GM19023 (cell line): Measurements from ENCODE around the gene DUS2.
A peak's percentile ranks its signal among the peaks of the same experiment; 100 is the strongest.
"Not testable (repeated sequence)": the region's sequence is repeated elsewhere in the genome, so short reads cannot be mapped to it uniquely, and the experiment has no call there.

Source experiments
- ATAC-seq: cut with Tn5 transposase; IDR thresholded peaks from one replicate; pipeline ENCODE4 v1.9.1; 2021; ENCODE audit warnings: mild to moderate bottlenecking, moderate library complexity; ENCODE audit not compliant: unreplicated experiment

The DUS2 gene

DNA sequence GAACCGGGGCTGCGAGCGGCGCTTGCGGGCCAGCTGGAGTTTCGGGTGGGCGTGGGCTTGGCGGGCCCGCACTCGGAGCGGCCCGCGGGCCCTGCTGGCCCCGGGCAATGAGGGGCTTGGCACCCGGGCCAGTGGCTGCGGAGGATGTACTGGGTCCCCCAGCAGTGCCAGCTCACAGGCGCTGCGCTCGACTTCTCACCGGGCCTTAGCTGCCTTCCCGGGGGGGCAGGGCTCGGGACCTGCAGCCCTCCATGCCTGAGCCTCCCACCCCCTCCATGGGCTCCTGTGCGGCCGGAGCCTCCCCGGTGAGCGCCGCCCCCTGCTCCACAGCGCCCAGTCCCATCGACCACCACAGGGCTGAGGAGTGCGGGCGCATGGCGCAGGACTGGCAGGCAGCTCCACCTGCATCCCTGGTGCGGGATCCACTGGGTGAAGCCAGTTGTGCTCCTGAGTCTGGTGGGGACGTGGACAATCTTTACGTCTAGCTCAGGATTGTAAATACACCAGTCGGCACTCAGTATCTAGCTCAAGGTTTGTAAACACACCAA lies 24.8 kb upstream of the DUS2 start:
- not testable (repeated sequence) for ATAC-seq

DNA sequence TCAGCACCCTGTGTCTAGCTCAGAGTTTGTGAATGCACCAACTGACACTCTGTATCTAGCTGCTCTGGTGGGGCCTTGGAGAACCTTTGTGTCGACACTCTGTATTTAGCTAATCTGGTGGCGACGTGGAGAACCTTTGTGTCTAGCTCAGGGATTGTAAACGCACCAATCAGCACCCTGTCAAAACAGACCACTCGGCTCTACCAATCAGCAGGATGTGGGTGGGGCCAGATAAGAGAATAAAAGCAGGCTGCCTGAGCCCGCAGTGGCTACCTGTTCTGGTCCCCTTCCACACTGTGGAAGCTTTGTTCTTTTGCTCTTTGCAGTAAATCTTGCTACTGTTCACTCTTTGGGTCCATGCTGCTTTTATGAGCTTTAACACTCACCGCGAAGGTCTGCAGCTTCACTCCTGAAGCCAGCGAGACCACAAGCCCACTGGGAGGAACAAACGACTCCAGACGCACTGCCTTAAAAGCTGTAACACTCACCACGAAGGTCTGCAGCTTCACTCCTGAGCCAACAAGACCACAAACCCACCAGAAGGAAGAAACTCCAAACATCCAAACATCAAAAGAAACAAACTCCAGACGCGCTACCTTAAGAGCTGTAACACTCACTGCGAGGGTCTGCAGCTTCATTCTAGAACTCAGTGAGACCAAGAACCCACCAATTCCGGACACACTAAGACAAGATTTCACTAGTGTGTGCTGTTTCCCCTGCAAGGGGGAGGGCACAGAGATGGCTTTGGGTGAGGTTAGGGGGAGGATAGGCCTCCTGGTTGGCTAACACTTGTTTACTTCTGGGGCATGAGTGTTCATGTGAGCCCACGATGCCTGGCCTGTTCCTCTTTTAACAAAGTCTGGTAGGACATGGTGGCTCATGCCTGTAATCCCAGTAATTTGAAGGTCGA lies 24.1 kb upstream of the DUS2 start, which contains the start of gene DPEP2:
Gene DPEP2 (minus strand): TSS at position 706 of the 910 bp plus-strand sequence. CDS start 6,272 bp downstream, outside the sequence.
- ATAC-seq, result not testable (repeated sequence)

DNA sequence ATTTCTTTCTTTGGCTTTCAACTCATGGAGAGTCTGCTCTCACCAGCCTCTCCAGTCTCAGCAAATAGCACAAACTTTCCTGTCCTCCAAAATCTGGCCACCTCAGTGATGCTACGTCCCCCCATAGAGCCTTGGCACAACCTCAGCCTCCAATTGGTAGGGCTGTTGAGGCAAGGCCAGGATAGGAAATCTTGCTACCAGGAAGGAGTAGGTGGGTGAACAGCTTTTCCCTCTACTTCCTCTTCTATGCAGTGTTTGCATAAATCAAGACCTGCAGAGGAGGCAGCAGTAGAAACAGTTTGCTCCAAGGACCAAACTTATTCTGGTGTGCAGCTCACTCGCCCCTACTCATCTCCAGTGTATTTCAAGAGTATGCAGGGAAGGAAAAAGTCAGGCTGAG lies 23.1 kb upstream of the DUS2 start:
- no peak for ATAC-seq

DNA sequence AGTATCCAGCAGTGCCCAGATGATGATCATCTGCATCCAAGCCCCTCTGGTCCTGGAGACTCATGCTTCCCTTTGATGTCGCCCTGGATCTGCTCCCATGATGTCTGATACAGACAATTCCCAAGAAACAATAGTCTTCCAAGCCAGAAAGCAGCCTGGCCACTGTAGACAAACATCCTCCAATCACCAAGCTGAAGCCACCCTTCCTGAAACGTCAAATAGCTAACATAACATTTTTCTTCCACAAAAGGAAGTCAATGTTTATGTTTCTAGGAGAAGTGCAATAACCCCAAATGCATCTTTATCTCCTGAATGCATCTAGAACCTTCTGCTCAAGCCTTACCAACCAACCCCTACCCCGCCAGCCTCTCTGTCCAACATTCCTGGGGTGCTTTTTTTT lies 22.6 kb upstream of the DUS2 start:
- no peak for ATAC-seq

DNA sequence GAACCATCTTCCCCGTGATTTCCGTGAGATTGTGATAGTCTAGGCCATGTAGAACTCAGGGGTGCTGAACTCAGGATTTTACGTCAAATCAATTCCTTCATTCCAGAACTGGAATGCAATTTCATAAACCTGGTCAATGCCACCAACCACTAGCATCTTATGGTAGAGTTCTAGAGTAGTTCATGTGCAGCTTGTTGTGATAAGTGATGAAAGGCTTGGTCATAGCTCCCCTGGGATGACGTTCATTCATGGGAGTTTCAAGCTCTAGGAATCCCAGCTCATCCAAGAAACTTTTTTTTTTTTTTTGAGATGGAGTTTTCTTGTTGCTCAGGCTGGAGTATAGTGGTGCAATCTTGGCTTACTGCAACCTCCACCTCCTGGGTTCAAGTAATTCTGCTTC lies 20.1 kb upstream of the DUS2 start:
- no peak for ATAC-seq

DNA sequence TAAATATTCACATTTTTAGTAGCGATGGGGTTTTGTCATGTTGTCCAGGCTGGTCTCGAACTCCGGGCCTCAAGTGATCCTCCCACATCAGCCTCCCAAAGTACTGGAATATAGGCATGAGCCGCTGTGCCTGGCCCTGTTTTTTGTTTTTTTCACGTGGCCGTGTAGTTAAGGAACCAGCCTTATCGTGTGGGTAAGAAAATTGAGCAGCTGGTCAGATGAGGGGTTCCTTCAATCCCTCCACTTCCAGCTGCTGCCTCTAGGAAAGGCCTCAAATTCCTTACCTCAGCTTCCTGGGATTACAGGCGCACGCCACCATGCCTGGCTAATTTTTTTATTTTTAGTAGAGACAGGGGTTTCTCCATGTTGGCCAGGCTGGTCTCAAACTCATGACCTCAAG lies 17.9 kb upstream of the DUS2 start:
- ATAC-seq, result no peak

DNA sequence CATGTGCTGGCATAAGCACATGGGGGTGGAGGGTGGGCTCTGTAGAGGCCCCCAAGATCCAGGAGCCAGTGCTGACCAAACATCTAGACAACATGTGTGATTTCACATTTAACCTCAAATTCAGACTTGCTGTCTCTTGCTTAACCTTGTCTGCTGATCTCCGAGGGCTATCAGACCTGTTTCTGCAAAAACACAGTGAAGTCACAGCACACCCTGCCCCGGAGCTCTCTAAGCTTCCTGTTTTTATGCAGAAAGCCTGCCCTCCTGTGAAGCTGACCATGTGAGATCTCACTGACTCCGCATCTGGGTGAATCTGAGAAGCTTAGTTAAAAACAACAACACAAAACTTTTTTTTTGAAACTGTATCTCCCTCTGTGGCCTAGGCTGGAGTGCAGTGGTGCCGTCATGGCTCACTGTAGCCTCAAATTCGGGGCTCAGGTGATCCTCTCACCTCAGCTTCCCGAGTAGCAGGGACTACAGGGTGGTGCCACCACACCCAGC lies 17.2 kb upstream of the DUS2 start:
- no peak for ATAC-seq

DNA sequence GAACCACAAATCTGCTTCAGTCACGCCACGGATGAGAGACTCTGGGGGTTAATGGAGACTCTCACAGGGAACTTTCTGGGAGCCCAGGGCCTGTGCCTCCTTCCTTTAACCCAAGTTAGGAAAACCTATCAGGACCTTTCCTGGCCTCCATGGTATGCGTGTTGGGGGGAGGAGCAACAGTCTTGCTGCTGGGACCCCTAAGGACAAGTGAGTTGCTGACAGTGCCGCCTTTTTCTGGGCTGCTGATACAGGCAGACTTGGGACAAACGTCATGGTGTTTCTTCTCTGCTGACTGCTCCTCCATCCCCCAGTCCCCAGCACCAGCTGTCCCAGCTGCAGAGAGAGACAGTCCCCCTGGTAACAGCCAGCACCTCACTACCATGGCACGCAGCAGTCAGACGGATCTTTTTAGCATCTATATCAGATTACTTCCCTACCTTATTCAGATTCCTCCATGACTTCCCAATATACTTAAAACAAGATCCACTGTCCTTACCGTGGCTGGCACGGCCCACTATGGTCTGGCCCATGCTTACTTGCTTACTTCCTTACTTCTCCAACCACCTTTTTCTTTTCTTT lies 13.8 kb upstream of the DUS2 start:
- no peak for ATAC-seq

DNA sequence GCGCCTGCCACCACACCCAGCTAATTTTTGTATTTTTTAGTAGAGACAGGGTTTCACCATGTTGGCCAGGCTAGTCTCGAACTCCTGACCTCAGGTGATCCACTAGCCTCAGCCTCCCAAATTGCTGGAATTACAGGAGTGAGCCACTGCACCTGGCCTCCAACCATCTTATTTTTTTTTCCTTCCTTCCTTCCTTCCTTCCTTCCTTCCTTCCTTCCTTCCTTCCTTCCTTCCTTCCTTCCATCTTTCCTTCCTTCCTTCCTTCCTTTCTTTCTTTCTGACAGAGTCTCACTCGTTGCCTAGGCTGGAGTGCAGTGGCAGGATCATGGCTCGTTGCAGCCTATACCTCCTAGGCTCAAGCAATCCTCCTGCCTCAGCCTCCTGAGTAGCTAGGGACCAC lies 13.2 kb upstream of the DUS2 start:
- ATAC-seq, result not testable (repeated sequence)

DNA sequence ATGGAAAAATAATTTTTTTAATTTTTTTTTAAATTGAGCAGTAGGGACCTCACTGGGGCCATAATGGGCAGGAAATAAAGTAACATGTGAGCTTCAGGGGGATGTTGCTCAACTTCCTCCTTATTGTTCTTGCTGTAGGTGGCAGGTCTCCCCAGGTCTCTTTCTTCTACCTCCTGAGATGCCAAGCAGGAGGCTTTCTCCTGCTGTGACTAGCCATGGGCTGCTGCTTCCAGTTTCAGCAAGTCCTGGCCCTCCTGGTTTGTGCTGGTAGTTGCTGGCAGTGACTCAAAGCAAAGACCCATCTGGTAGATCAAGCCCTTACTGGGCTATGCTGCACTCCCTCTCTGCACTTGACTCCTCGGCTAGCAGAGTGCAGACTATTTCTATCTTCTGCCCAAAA lies 9.6 kb upstream of the DUS2 start:
- no peak for ATAC-seq

DNA sequence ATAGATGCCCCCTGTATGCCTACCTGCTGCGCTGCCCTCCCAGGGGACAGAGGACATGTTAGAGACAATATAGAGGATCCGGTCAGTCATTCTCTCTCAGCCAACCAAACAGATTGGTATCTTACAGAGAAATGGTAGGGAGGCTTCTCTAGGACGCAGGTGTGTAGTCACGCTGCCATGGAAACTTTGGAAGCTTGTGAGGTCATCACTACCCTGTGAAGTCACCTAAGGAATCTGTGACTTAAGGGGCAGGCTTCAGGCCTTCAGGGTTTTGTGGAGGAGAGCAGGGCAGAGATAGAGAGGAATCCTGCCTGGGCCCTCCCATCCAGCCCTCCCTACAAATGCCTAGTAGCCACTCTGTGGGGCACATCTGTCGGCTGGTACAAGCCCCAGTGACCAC lies 7.4 kb upstream of the DUS2 start, which contains the start of gene DPEP2NB:
Gene DPEP2NB (minus strand): TSS at position 231 of the 400 bp plus-strand sequence. CDS start 141 bp downstream, at position 90.
- no peak for ATAC-seq

DNA sequence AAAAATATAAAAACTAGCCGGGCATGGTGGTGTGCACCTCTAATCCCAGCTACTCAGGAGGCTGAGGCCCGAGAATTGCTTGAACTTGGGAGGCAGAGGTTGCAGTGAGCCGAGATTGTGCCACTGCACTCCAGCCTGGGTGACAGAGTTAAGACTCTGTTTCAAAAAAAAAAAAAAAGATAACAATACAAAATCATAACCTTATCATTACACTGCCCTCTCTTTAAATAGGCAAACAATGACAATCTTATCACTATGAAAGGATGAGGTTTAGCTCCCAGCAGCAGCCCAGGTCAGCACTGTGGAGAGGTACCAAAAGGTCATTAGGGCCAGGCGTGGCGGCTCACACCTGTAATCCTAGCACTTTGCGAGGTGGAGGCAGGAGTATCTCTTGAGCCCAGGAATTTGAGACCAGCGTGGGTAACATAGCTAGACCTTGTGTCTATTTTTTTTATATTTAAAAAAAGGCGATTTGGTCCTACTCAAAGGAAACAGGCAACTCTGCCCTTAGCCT lies 3.9 kb upstream of the DUS2 start:
- no peak for ATAC-seq

DNA sequence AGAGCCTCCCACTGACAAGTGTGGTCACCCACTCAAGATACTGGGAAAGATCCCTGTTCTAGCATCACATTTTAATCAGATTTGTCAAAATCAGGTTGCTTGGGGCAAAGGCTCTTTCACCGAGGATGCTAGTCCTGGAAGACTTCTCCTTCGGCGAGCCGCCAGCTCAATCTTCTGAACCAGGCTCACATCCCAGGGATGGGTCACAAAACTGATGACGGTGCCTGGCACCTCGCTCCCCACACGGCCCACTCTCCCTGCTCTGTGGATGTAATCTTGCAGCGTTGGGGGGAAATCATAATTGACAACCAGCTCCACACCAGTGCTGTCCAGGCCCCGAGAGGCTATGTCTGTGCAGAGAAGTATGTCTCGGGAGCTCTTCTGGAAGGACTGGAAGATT lies 1.6 kb upstream of the DUS2 start:
- no peak for ATAC-seq

DNA sequence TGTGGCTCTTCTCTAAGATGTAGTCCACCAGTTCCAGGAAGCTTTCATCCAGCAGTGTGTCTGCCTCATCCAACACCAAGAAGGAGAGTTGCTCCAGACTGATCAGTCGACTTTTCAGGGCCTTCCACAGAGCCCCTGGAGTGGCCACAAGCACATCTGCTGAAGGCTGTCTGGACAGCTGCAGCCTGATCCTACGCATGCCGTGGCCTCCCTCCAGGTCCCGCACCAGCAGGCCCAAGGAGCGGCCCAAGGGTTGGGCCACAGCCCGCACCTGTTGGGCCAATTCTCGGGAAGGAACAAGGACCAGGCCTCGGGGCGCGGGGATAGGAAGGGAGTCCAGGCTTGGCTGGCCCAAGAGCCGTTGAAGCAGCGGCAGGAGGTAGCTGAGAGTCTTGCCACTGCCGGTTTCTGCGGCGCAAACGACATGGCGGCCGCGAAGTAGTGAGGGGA lies 781 bp upstream of the DUS2 start:
- ATAC-seq, result peak; percentile 6

DNA sequence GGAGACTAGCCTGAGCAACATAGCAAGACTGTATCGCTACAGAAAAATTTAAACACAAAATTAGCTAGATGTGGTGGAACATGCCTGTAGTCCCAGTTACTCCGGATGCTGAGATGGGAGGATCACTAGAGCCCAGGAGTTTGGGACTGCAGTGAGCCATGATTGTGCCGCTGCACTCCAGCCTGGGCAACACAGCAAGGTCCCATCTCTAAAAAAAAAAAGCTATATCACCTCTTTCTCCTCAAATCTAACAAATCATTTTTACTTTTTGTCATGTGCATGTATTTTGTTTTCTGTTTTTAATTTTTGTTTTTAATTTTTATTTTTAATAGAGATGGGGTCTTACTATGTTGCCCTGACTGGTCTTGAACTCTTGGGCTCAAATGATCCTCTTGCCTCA lies 5.9 kb downstream of the DUS2 start:
- ATAC-seq, result no peak

DNA sequence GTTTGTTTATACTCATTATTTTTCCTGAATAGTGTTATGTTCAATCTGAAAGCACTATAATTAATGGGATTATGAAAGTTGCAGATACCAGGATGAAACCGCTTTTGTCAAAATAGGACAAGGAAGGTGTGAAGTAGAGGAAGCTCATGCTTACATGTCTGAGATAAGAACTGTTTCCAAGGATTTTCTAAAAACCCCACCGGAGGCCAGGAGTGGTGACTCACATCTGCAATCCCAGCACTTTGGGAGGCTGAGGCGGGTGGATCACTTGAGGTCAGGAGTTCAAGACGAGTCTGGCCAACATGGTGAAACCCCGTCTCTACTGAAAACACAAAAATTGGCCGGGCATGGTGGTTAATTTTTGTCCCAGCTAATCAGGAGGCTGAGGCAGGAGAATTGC lies 7.0 kb downstream of the DUS2 start:
- ATAC-seq, result not testable (repeated sequence)

DNA sequence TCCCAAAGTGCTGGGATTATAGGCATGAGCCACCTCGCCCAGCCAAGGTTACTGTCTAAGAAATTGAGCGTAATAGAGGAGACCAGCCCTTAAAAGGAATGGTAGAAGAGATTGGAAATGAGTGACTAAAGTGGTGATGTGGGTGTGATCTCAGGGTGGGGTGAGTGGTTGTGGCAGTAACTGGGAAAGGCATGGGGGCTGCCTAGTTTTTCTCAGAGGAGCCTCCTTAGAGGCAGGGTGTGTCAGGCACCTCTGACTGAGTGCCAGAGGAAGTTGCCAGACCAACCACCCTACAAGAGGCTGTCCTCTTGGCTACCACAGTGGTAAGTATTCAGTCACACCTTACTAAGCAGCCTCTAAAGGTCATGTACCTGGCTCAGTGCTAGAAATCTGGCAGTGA lies 8.9 kb downstream of the DUS2 start:
- no peak for ATAC-seq

DNA sequence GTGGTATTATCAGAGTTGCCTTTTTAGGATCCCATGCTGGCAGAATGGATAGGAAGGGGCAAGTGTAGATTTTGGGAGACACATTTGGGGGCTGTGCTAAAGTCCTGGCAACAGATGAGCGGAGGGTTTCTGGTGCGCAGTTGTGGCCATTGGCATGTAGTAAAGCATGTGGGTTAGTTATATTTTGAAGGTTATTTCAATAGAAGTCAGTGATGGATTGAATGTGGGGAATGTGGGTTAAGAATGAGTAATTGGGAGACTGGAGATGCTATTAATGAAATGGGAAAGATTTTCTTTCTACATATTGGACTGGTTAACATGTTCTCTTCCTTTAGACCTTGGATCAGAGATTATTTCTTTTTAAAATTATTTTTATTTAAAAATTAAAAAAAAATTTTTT lies 10.0 kb downstream of the DUS2 start:
- no peak for ATAC-seq

DNA sequence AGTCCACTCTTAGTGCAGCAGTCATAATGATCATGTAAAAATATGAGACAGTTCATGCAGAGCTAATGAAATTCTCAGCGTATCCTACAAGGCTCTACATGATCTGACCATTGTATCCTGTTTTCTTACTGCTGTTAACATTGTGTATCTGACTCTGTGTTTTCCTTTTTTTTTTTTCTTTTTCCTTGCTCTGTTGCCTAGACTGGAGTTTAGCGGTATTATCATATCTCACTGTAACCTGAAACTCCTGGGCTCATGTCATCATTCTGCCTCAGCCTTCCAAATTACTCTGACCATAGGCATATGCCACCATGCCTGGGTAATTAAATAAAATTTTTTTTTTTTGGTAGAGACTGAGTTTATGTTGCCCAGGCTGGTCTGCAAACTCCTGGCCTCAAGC lies 12.1 kb downstream of the DUS2 start:
- ATAC-seq, result no peak

DNA sequence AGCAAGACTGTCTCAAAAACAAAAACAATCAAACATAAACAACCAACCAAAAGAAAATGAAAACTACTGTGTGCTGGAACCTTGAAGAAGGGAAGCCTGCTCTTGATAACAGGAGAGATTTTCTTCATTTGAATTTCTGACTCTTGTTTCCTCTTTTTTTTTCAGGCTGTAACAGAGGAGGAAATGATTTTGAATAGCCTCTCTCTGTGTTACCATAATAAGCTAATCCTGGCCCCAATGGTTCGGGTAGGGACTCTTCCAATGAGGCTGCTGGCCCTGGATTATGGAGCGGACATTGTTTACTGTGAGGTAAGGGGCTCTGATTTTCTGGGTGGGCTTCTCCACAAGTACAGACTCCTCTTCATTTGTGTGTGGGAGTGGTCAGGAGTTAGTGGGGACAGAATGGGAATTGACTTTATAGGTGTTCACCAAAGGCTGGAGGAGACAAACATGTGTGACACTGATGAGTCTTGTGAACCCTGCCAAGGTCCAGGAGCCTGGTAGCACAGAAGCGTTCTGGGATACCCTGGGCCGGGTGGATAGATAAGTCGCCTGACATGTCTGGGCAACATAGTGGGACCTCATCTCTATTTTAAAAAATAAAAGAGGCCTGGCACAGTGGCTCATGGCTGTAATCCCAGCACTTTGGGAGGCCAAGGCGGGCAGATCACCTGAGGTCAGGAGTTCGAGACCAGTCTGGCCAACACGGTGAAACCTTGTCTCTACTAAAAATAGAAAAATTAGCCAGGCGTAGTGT lies 14.9 kb downstream of the DUS2 start:
- no peak for ATAC-seq
